ENCODE measurements around the gene TMEM191B.
"Not testable (repeated sequence)": the region's sequence is repeated elsewhere in the genome, so short reads cannot be mapped to it uniquely, and the experiment has no call there.

The TMEM191B gene

GRCh38 chr22:18558939-18559338 lies 31.3 kb downstream of the TMEM191B start:
- DNase-seq = not testable (repeated sequence)

GRCh38 chr22:18560099-18560974 lies 32.7 kb downstream of the TMEM191B start:
- DNase-seq = not testable (repeated sequence)

- not testable (repeated sequence) for DNase-seq
Measured at GRCh38 chr22:18570509-18571246, 43.1 kb downstream of the TMEM191B start.

GRCh38 chr22:18573483-18574164 lies 46.0 kb downstream of the TMEM191B start:
- not testable (repeated sequence) for DNase-seq

GRCh38 chr22:18574555-18574954 lies 47.0 kb downstream of the TMEM191B start:
- not testable (repeated sequence) for DNase-seq

- DNase-seq = not testable (repeated sequence)
Measured at GRCh38 chr22:18575686-18576085, 48.1 kb downstream of the TMEM191B start.

GRCh38 chr22:18577090-18577818 lies 49.7 kb downstream of the TMEM191B start:
- DNase-seq = not testable (repeated sequence)

- not testable (repeated sequence) for DNase-seq
Measured at GRCh38 chr22:18577847-18578246, 50.2 kb downstream of the TMEM191B start.

All from activated T-cell treated with anti-CD3 and anti-CD28 coated beads, Interleukin-2, amount 50 U/mL, for 1 hour (primary cell).